Measurements from ENCODE around the gene GREB1.

The GREB1 gene

GRCh38 chr2:11633923-11634478 is 100.2 kb downstream of the GREB1 start (continued):
- no peak for TF ChIP-seq ZNF449 (tag by site-specific recombination; IDR thresholded peaks at IDR 0.05)
- TF ChIP-seq SP7 (tag by site-specific recombination; IDR thresholded peaks at IDR 0.05), result no peak

- no peaks in the 10 kb centered on the region for H3K36me3 ChIP-seq (ENCODE audit: control insufficient read depth in 2 of 2, insufficient read depth in 1 of 2, low read length in 2 of 2)
- no peaks in the 10 kb centered on the region for H3K4me1 ChIP-seq (ENCODE audit: control insufficient read depth, insufficient read depth, low read length)
- no peak overlapping the region for H3K27ac ChIP-seq (ENCODE audit: extremely low read depth, low read depth, low read length)
- CTCF ChIA-PET, result interaction anchor here (0.7 to 0.9 kb wide), 2 partner anchors 53 to 149 kb away, joined by 3 read pairs; no protein-coding TSS in a partner anchor
- no peak overlapping the region for H3K4me3 ChIP-seq (ENCODE audit: low read depth, low read length)
- POLR2A ChIA-PET, result no interaction called here
- TF ChIP-seq AEBP2 (tag by site-specific recombination; IDR thresholded peaks at IDR 0.05; ENCODE audit: borderline replicate concordance), result no peak
- no peak for TF ChIP-seq ZNF132 (tag by site-specific recombination; IDR thresholded peaks at IDR 0.05; ENCODE audit: borderline replicate concordance)
- no peak for TF ChIP-seq ZNF610 (tag by site-specific recombination; IDR thresholded peaks at IDR 0.05; ENCODE audit: borderline replicate concordance)
- no peak for TF ChIP-seq ZNF280C (tag by site-specific recombination; IDR thresholded peaks at IDR 0.05)
- H3K9me3 ChIP-seq (ENCODE audit: control insufficient read depth, insufficient read depth, low read depth, low read length), result no peaks in the 10 kb centered on the region; the same call in 1 of the 2 replicates
These were observed 100.7 kb downstream of the GREB1 start for GRCh38 chr2:11634584-11634983.

GRCh38 chr2:11635141-11635540 is 101.3 kb downstream of the GREB1 start:
- no peak for TF ChIP-seq ZNF488 (tag by site-specific recombination; IDR thresholded peaks at IDR 0.05)
- Histone ChIP-seq H3K4me1 (ENCODE audit: control insufficient read depth, insufficient read depth, low read length) (no peaks in the 10 kb centered on the region), H3K9me3 (ENCODE audit: control insufficient read depth, insufficient read depth, low read depth, low read length) (no peaks in the 10 kb centered on the region; the same call in 1 of the 2 replicates), H3K27ac (ENCODE audit: extremely low read depth, low read depth, low read length) (no peak overlapping the region), H3K4me3 (ENCODE audit: low read depth, low read length) (no peak overlapping the region), H3K36me3 (ENCODE audit: control insufficient read depth in 2 of 2, insufficient read depth in 1 of 2, low read length in 2 of 2) (no peaks in the 10 kb centered on the region)
- CTCF ChIA-PET, result interaction anchor here (0.6 to 0.9 kb wide), 3 partner anchors 52 to 410 kb away, joined by 3 to 4 read pairs (median 3); no protein-coding TSS in a partner anchor
- POLR2A ChIA-PET, result no interaction called here

GRCh38 chr2:11636593-11637295 is 102.9 kb downstream of the GREB1 start:
- ChIA-PET CTCF (interaction anchor here (0.6 to 0.7 kb wide), 4 partner anchors 42 to 173 kb away, joined by 3 to 4 read pairs (median 4); no protein-coding TSS in a partner anchor), POLR2A (no interaction called here)
- Histone ChIP-seq H3K36me3 (ENCODE audit: control insufficient read depth in 2 of 2, insufficient read depth in 1 of 2, low read length in 2 of 2) (no peaks in the 10 kb centered on the region), H3K9me3 (ENCODE audit: control insufficient read depth, insufficient read depth, low read depth, low read length) (no peaks in the 10 kb centered on the region; the same call in 1 of the 2 replicates), H3K27ac (ENCODE audit: extremely low read depth, low read depth, low read length) (no peak overlapping the region), H3K4me3 (ENCODE audit: low read depth, low read length) (no peak overlapping the region), H3K4me1 (ENCODE audit: control insufficient read depth, insufficient read depth, low read length) (no peaks in the 10 kb centered on the region)
- TF ChIP-seq ZNF658 (tag by site-specific recombination; IDR thresholded peaks at IDR 0.05), result no peak
